ENCODE results near the gene CCAR1.
"Not testable (repeated sequence)": the region's sequence is repeated elsewhere in the genome, so short reads cannot be mapped to it uniquely, and the experiment has no call there.

CCAR1 gene

GRCh38 chr10:68759223-68759863 lies 38.3 kb downstream of the CCAR1 start:
- DNase-seq, result no peak

GRCh38 chr10:68759967-68760366 lies 38.9 kb downstream of the CCAR1 start:
- DNase-seq, result no peak

DNA sequence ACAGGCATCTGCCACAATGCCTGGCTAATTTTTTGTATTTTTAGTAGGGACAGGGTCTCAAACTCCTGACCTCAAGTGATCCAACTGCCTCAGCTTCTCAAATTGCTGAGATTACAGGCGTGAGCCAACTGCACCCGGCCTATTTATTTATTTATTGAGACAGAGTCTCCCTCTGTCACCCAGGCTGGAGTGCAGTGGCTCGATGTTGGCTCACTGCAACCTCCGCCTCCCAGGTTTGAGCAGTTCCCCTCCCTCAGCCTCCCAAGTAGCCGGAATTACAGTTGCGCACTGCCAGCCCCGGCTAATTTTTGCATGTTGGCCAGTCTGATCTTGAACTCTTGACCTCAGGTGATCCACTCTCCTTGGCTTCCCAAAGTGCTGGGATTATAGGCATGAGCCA lies 46.4 kb downstream of the CCAR1 start:
- not testable (repeated sequence) for DNase-seq

DNA sequence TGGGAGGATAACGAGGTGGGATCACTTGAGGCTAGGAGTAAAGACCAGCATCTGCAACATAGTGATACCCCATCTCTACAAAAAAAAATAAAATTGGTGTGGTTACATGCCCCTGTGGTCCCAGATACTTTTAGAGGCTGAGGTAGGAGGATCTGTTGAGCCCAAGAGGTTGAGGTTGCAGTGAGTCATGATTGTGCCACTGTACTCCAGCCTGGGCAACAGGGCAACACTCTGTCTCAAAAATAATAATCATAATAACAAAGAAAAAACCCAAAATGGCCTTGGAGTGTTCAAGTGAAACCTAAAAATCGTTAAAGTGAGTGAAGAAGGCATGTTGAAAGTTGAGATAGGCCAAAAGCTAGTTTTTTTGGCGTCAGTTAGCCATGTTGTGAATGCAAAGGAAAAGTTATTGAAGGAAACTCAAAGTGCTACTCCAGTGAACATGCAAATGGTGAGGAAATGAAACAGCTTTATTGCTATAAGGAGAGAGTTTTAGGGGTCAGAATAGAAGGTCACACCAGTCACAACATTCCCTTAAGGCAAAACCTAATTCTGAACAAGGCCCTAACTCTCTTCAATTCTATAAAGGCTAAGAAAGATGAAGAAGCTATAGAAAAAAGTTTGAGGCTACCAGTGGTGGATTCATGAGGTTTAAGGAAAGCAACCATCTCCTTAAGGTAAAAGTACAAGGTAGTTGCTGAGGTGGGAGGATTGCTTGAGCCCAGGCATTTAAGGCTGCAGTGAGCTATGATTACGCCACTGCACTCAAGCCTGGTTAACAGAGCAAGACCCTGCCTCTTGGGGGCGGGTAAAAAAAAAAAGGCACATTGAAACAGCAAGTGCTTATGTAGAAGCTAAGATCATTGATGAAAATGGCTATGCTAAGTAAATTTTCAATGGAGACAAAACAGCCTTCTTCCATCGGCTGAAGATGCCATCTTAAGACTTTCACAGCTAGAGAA lies 60.9 kb downstream of the CCAR1 start:
- no peak for DNase-seq

GRCh38 chr10:68784476-68784875 lies 63.4 kb downstream of the CCAR1 start:
- DNase-seq, result no peak

- no peak for DNase-seq
These were observed 66.8 kb downstream of the CCAR1 start for GRCh38 chr10:68787813-68788212.

DNA sequence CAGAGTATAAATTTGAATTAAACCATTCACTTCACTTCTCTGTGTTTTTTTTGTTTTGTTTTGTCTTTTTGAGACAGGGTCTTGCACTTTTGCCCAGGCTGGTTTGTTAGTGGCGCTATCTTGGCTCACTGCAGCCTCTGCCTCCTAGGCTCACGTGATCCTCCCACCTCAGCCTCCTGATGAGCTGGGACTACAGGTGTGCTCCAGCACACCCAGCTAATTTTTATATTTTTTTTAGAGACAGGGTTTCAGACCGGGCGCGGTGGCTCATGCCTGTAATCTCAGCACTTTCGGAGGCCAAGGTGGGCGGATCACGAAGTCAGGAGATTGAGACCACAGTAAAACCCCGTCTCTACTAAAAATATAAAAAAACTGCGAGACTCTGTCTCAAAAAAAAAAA lies 69.4 kb downstream of the CCAR1 start:
- DNase-seq, result no peak

DNA sequence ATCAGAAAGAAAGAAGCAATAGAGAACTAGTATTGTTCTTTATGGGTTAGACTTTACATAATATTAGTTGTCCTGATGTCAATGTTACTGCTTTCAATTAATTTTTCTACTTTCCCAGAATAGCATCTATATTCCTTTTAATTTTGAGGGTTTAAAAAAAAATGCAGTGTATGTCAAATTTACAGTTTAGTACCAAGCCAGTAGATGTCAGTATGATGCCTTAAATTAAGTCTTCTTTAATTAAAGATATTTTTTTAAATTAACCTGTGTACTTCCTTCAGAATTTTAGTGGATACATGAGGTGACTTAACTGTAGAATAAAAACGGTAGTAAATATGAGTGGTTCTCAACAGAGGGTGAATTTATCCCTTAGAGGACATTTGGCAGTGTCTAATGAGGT lies 71.1 kb downstream of the CCAR1 start:
- DNase-seq, result no peak

DNA sequence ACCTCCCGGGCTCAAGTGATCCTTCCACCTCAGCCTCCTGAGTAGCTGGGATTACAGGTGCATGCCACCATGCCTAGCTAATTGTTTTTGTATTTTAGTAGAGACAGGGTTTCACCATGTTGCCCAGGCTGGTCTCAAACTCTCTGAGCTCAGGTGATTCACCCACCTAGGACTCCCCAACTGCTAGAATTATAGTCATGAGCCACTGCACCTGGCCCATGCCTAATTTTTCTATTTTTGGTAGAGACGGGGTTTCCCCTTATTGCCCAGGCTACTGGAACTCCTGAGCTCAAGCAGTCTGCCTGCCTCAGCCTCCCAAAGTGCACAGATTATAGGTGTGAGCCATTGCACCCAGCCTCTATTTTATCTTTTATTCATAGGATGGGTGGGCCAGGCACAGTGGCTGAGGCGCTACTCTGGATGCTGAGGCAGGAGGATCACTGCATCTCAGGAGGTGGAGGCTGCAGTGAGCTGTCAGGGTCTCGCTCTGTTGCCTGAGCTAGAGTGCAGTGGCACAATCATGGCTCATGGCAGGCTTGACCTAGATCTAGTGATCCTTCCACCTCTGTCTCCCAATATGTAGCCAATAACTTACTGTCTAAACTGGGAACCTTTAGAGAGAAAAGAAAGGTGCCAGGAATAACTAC lies 75.0 kb downstream of the CCAR1 start:
- DNase-seq, result no peak

GRCh38 chr10:68796605-68797004 lies 75.6 kb downstream of the CCAR1 start:
- DNase-seq, result no peak

- no peak for DNase-seq
These were observed 79.2 kb downstream of the CCAR1 start for GRCh38 chr10:68800211-68800610.

DNA sequence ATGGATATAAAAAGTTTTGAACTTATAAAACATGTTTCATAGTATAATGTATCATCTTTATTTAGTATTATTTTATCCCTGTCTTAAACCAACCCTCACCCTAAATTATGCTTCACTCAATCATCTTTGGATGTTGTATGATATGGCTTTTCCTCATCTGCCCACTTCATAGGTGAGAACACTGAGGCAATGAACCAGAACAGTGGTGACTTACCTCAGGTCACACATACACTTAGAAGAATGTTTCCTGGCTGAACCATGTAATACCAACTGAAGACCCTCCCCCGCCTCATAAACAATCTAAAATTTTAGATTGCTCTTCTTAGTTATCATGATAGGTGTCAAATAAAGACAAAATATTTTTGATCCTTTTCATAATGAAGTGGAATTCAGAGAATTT lies 83.7 kb downstream of the CCAR1 start:
- DNase-seq, result no peak

DNA sequence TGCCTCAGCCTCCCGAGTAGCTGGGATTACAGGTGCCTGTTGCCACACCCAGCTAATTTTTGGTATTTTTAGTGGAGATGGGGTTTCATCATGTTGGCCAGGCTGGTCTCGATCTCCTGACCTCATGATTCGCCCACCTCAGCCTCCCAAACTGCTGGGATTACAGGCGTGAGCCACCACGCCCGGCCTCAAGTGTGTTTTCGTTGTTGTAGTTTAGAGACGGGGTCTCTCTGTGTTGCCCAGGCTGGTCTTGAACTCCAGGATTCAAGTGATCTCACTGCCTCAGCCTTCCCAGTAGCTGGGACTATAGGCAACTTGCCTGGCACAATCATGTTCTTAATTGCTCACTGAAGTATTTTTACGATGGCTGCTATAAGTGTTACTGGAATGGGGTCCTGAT lies 89.8 kb downstream of the CCAR1 start:
- not testable (repeated sequence) for DNase-seq

DNA sequence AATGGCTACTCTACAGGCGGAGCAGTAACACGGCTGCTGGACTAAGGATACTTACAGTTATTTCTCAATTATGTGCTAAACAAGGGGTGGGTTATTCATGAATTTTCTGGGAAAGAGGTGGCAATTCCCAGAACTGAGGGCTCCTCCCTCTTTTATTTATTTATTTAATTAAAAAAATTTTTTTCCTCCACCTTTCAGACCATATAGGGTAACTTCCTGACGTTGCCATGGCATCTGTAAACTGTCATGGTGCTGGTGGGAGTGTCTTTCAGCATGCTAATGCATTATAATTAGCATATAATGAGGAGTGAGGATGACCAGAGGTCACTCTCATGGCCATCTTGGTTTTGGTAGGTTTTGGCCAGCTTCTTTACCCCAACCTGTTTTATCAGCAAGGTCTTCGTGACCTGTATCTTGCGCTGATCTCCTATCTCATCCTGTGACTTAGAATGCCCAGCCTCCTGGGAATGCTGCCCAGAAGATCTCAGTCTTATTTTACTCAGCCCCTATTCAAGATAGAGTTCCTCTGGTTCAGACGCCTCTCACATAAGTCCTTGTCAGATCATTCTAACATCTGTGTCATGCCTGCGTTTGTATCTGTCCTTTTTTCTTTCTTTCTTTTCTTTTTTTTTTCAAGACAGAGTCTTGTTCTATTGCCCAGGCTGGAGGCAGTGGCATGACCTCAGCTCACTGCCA lies 90.4 kb downstream of the CCAR1 start:
- no peak for DNase-seq

GRCh38 chr10:68812420-68812819 lies 91.4 kb downstream of the CCAR1 start:
- DNase-seq, result no peak

- DNase-seq, result no peak
These were observed 92.5 kb downstream of the CCAR1 start for GRCh38 chr10:68813559-68813958.

- no peak for DNase-seq
These were observed 95.9 kb downstream of the CCAR1 start for GRCh38 chr10:68816796-68817412.

DNA sequence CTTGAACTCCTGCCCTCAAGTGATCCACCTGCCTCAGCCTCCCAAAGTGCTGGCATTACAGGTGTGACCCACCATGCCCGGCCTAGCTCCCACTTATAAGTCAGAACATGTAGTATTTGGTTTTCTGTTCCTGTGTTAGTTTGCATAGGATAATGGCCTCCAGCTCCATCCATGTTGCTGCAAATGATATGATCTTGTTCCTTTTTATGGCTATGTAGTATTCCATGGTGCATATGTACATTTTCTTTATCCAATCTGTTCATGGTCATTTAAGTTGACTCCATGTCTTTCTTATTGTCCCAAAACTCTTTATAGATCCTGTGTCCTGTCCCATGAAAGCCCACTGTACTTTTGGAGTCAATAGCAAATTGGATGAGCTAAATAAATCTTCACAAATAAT lies 99.3 kb downstream of the CCAR1 start:
- DNase-seq, result not testable (repeated sequence)

GRCh38 chr10:68822626-68823025 lies 101.6 kb downstream of the CCAR1 start:
- not testable (repeated sequence) for DNase-seq

- peak; percentile 62 for DNase-seq
These were observed 105.9 kb downstream of the CCAR1 start, which contains the start of gene STOX1 for GRCh38 chr10:68826764-68827591. TSS of gene STOX1 (plus strand) at chr10:68827531. CDS start at chr10:68827624, 93 bp downstream.

- not testable (repeated sequence) for DNase-seq
These were observed 106.5 kb downstream of the CCAR1 start for GRCh38 chr10:68827592-68827959.

All from activated naive CD4-positive, alpha-beta T cell treated with Interleukin-2 at 50 U/mL for 16 hours (primary cell).